Activated B cell treated with CpG ODN at 0.5 μM for 24 hours (primary cell): ENCODE measurements around the gene RTL10. TPM values are rescaled to one million over a fixed set of nuclear protein-coding genes. Genes with fewer than 3 reads are reported as not detected.

Experiments used
- ATAC-seq: fragments of 200-7000 bp; cut with Tn5 transposase; one replicate; pipeline ENCODE4 v1.10.0; 2021; ENCODE audit warnings: low read depth, mild to moderate bottlenecking, moderate library complexity
- CTCF ChIA-PET: fragments of 350-600 bp; sonication (Branson Sonifier 250); formaldehyde crosslinking; loops from one replicate; lab custom pipeline; 2021; ENCODE audit warnings: antibody characterized with exemption; lab: Charles Lee
- POLR2A ChIA-PET: fragments of 350-600 bp; sonication (Branson Sonifier 250); formaldehyde crosslinking; loops from one replicate; lab custom pipeline; 2021; ENCODE audit warnings: antibody characterized with exemption; lab: Charles Lee
- DNase-seq: peaks from one replicate; pipeline ENCODE4 v3.0.0; 2022
- H3K27ac Mint-ChIP-seq: one replicate; pipeline ENCODE4 v1.8.0; 2020; ENCODE audit warnings: mixed read lengths
- H3K27me3 Mint-ChIP-seq: one replicate; pipeline ENCODE4 v1.8.0; 2021; ENCODE audit warnings: mixed read lengths
- H3K36me3 Mint-ChIP-seq: one replicate; pipeline ENCODE4 v1.8.0; 2021; ENCODE audit warnings: low read depth, mixed read lengths
- H3K4me1 Mint-ChIP-seq: one replicate; pipeline ENCODE4 v1.8.0; 2021; ENCODE audit warnings: mixed read lengths
- H3K4me3 Mint-ChIP-seq: one replicate; pipeline ENCODE4 v1.8.0; 2020; ENCODE audit warnings: mild to moderate bottlenecking, mixed read lengths
- H3K9me3 Mint-ChIP-seq: one replicate; pipeline ENCODE4 v1.8.0; 2020; ENCODE audit warnings: mixed read lengths
- CTCF ChIP-seq: fragments of 200-600 bp; IDR thresholded peaks from one replicate; pipeline ENCODE4 v1.8.0; 2022; ENCODE audit warnings: antibody characterized with exemption, mild to moderate bottlenecking
- intact Hi-C: fragments of 100-400 bp; cut with micrococcal nuclease; formaldehyde crosslinking; loops from one replicate; pipeline ENCODE4 v1.15.1; 2024
- total RNA-seq: library from RNA; stranded (reverse); gene quantifications from 2 replicates; pipeline ENCODE4 v1.2.3, GENCODE V29; 2022

The RTL10 gene
- total RNA-seq, 1 donor from 2014 or later: 12.1 TPM

GRCh38 chr22:19831016-19831415, 23.7 kb downstream of the RTL10 start:
- peaks cover 3% of the 10 kb centered on the region for H3K36me3 Mint-ChIP-seq
- intact Hi-C loops: no loop called here
- H3K27ac Mint-ChIP-seq: no peak overlapping the region
- no peaks in the 10 kb centered on the region for H3K9me3 Mint-ChIP-seq
- peaks cover 8% of the 10 kb centered on the region for H3K4me1 Mint-ChIP-seq
- H3K27me3 Mint-ChIP-seq: no peaks in the 10 kb centered on the region
- no peak overlapping the region for H3K4me3 Mint-ChIP-seq
- TF ChIP-seq CTCF: no peak
- no peak for ATAC-seq
- ChIA-PET POLR2A (no interaction called here), CTCF (no interaction called here)
- DNase-seq: no peak

DNA sequence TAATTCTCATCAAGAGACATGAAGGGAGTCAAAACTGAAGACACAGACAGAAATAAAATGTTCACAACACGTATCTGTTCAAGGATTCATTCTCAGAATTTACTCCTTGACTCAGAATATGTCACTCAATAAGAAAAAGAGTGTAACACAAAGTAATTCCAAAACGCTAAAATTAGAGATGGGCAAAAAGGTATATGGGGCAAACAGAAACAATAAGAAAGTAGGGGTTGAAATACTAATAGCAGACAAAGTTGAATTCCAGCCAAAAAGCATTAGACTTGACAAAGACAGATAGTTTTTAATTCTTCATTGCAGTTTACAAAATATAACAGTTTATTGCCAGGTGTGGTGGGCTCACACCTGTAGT, 26.7 kb downstream of the RTL10 start:
- Mint-ChIP-seq H3K4me1 (peaks cover 8% of the 10 kb centered on the region), H3K4me3 (no peak overlapping the region), H3K27me3 (no peaks in the 10 kb centered on the region), H3K27ac (no peak overlapping the region), H3K36me3 (peaks cover 3% of the 10 kb centered on the region), H3K9me3 (no peaks in the 10 kb centered on the region)
- no peak for DNase-seq
- ChIA-PET CTCF (no interaction called here), POLR2A (no interaction called here)
- no peak for TF ChIP-seq CTCF
- ATAC-seq: no peak
- intact Hi-C loops: no loop called here

GRCh38 chr22:19827341-19828034, 27.2 kb downstream of the RTL10 start:
- TF ChIP-seq CTCF: no peak
- intact Hi-C loops: no loop called here
- no peaks in the 10 kb centered on the region for H3K9me3 Mint-ChIP-seq
- DNase-seq (no peak), ATAC-seq (no peak)
- peaks cover 4% of the 10 kb centered on the region for H3K4me1 Mint-ChIP-seq
- ChIA-PET CTCF (no interaction called here), POLR2A (no interaction called here)
- no peak overlapping the region for H3K4me3 Mint-ChIP-seq
- H3K27ac Mint-ChIP-seq: no peak overlapping the region
- H3K36me3 Mint-ChIP-seq: peaks cover 3% of the 10 kb centered on the region
- H3K27me3 Mint-ChIP-seq: no peaks in the 10 kb centered on the region

- TF ChIP-seq CTCF: no peak
- ChIA-PET CTCF (no interaction called here), POLR2A (no interaction called here)
- ATAC-seq (no peak), DNase-seq (no peak)
- H3K36me3 Mint-ChIP-seq: peaks cover 3% of the 10 kb centered on the region
- H3K4me1 Mint-ChIP-seq: no peaks in the 10 kb centered on the region
- no peaks in the 10 kb centered on the region for H3K27me3 Mint-ChIP-seq
- intact Hi-C loops: no loop called here
- no peak overlapping the region for H3K4me3 Mint-ChIP-seq
- H3K9me3 Mint-ChIP-seq: no peaks in the 10 kb centered on the region
- H3K27ac Mint-ChIP-seq: no peak overlapping the region
Measured at GRCh38 chr22:19826619-19826950, 28.1 kb downstream of the RTL10 start.

GRCh38 chr22:19825904-19826618, 28.6 kb downstream of the RTL10 start:
- no peak for DNase-seq
- ChIA-PET CTCF (no interaction called here), POLR2A (no interaction called here)
- TF ChIP-seq CTCF: no peak
- Mint-ChIP-seq H3K27ac (no peak overlapping the region), H3K4me1 (no peaks in the 10 kb centered on the region), H3K4me3 (no peak overlapping the region), H3K27me3 (no peaks in the 10 kb centered on the region), H3K36me3 (peaks cover 3% of the 10 kb centered on the region), H3K9me3 (no peaks in the 10 kb centered on the region)
- ATAC-seq: no peak
- intact Hi-C loops: no loop called here
